Spleen (tissue), 11 donors: Measurements from ENCODE around the gene DMAP1. TPM values are rescaled to one million over a fixed set of nuclear protein-coding genes. Genes with fewer than 3 reads are reported as not detected.

ENCODE experiments used
- DNase-seq: peaks from one replicate; pipeline ENCODE4 v3.0.0-alpha.2; 2020
- H3K27ac ChIP-seq, 8 donors: fragments of 200-600 bp; sonication (generic) in 7 of 8; 1 replicate in 4 of 8; 2 replicates in 4 of 8; pipeline versions ENCODE4 v1.5.0 to v1.8.0; 2016 to 2021; ENCODE audit warnings: inconsistent platforms in 4 of 8, mild to moderate bottlenecking in 4 of 8, moderate library complexity in 1 of 8
- H3K27me3 ChIP-seq, 7 donors: fragments of 200-600 bp; sonication (generic) in 6 of 7; replicated peaks in 1 of 7; 1 replicate in 4 of 7; 2 replicates in 3 of 7; pipeline versions ENCODE4 v1.5.0 to v1.8.0; 2016 to 2021; ENCODE audit warnings: inconsistent platforms in 3 of 7, mild to moderate bottlenecking in 1 of 7
- H3K36me3 ChIP-seq, 6 donors: fragments of 200-600 bp; sonication (generic) in 5 of 6; 1 replicate in 4 of 6; 2 replicates in 2 of 6; pipeline versions ENCODE4 v1.5.0 to v1.8.0; 2016 to 2021; ENCODE audit warnings: inconsistent platforms in 2 of 6
- H3K4me1 ChIP-seq, 6 donors: fragments of 200-600 bp; sonication (generic) in 5 of 6; 1 replicate in 3 of 6; 2 replicates in 3 of 6; pipeline versions ENCODE4 v1.5.0 to v1.8.0; 2016 to 2021; ENCODE audit warnings: inconsistent platforms in 3 of 6
- H3K4me3 ChIP-seq, 8 donors: fragments of 200-600 bp; sonication (generic) in 7 of 8; 1 replicate in 4 of 8; 2 replicates in 4 of 8; pipeline versions ENCODE4 v1.5.0 to v1.8.0; 2016 to 2021; ENCODE audit warnings: inconsistent platforms in 4 of 8, mild to moderate bottlenecking in 4 of 8, moderate library complexity in 2 of 8
- H3K9me3 ChIP-seq, 8 donors: fragments of 200-600 bp; sonication (generic) in 7 of 8; 1 replicate in 4 of 8; 2 replicates in 4 of 8; pipeline versions ENCODE4 v1.5.0 to v1.8.0; 2016 to 2021; ENCODE audit warnings: inconsistent platforms in 4 of 8
- POLR2A ChIP-seq, 3 donors: fragments of 450-650 bp; IDR thresholded peaks; one replicate each; pipeline ENCODE4 v1.5.1; 2017; ENCODE audit warnings: antibody characterized with exemption in 3 of 3, mild to moderate bottlenecking in 1 of 3
- POLR2AphosphoS5 ChIP-seq, 3 donors: sonication (generic); formaldehyde crosslinking; IDR thresholded peaks; one replicate each; pipeline ENCODE4 v1.5.1; 2017; ENCODE audit warnings: antibody characterized with exemption in 3 of 3
- WGBS, 5 donors: extraction: QIAGEN DNeasy Blood & Tissue Kit in 3 of 5; methylation state at CpG; one replicate each; pipeline versions ENCODE4 v1.1.5 to v1.1.7; 2013 to 2018; 5-methylcytosine and 5-hydroxymethylcytosine counted together
- intact Hi-C: fragments of 100-400 bp; cut with DNase I; formaldehyde crosslinking; loops from one replicate; pipeline ENCODE4 v1.15.0; 2023; ENCODE audit warnings: low total_unique reads
- polyA plus RNA-seq, 3 donors: library from polyadenylated mRNA; stranded (reverse); fragments of 200-250 nt; gene quantifications; one replicate each; pipeline ENCODE4 v1.2.1, GENCODE V29; 2013
- total RNA-seq, 7 donors: library from RNA; depleted of rRNA in 3 of 7; stranded (reverse); fragments of >200 nt in 3 of 7; fragmentation: NEBNext Ultra II Directional in 4 of 7; extraction: Animal tissue kit (Norgen Biotek cat#: 25700) in 4 of 7; gene quantifications; one replicate each; pipeline versions ENCODE4 v1.1.0 to v1.2.1, GENCODE V29; 2016 to 2021
- TF ChIP-seq, protein P1 (sequence below), 11 experiments: fragments of 200-600 bp in 7 of 11; fragments of 450-650 bp in 4 of 11; sonication (generic) in 4 of 11; IDR thresholded peaks in 8 of 11; conservative IDR thresholded peaks in 3 of 11; 1 replicate in 7 of 11; 2 replicates in 4 of 11; pipeline versions ENCODE4 v1.4.0 to v1.8.0; 2016 to 2021; ENCODE audit warnings: antibody characterized with exemption in 11 of 11, inconsistent platforms in 4 of 11, mild to moderate bottlenecking in 1 of 11
- donor health status: healthy with polysubstance abuse.
- donor health status: DM: no; HTN: no; CAD: no; lungs with moderate emphysema.
- donor health status: DM: no; HTN: no; CAD: no.
- donor health status: Bipolar disorder and iron deficiency.
- donor health status: healthy.
- donor health status: DM: no; HTN: no; CAD: no.
- donor health status: DM: yes; HTN: yes; CAD: no.

DMAP1 gene
- total and polyA plus RNA-seq, 10 donors = 37.8 to 84.6 (median 47.3) TPM

DNA sequence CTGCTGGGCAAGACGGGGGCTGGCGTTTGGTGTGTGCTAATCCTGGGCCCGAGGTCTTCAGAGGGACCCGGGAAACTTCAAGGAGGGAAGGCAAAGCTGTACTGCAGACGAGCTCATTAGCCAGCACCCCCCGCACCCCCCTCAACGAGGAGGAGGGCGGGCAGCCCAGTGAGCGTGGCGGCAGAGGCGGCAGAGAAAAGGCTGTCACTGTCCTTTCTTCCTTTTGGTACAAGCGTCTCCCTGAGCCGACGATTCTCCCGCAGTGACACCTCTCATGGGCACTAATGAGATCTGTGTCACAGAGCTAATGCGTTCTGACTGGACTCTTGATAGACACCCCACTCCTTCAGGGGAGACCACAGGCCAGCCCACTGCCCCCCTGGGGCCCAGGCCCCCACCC, 29.5 kb downstream of the DMAP1 start:
- H3K36me3 ChIP-seq = peaks cover 0 to 76% (median 2%) of the 10 kb centered on the region in 6 donors
- TF ChIP-seq POLR2A (IDR thresholded peaks at IDR 0.05) = no peak
- no peak for TF ChIP-seq POLR2AphosphoS5 (IDR thresholded peaks at IDR 0.05)
- TF ChIP-seq, protein P1, sequence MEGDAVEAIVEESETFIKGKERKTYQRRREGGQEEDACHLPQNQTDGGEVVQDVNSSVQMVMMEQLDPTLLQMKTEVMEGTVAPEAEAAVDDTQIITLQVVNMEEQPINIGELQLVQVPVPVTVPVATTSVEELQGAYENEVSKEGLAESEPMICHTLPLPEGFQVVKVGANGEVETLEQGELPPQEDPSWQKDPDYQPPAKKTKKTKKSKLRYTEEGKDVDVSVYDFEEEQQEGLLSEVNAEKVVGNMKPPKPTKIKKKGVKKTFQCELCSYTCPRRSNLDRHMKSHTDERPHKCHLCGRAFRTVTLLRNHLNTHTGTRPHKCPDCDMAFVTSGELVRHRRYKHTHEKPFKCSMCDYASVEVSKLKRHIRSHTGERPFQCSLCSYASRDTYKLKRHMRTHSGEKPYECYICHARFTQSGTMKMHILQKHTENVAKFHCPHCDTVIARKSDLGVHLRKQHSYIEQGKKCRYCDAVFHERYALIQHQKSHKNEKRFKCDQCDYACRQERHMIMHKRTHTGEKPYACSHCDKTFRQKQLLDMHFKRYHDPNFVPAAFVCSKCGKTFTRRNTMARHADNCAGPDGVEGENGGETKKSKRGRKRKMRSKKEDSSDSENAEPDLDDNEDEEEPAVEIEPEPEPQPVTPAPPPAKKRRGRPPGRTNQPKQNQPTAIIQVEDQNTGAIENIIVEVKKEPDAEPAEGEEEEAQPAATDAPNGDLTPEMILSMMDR (IDR thresholded peaks at IDR 0.05 in 8 of 11, conservative IDR thresholded peaks at IDR 0.05 in 3 of 11) = no peak
- intact Hi-C loops = no loop called here
- no peaks in the 10 kb centered on the region for H3K27me3 ChIP-seq
- H3K4me1 ChIP-seq = peaks cover 0 to 52% (median 16%) of the 10 kb centered on the region in 6 donors
- H3K27ac ChIP-seq = peak overlapping the region in 2 of 8 donors; percentile 76 to 78
- WGBS, 5 donors = 88 to 94% (median 92%) methylated on average over 16 of the region's 16 CpGs
- DNase-seq = no peak
- H3K9me3 ChIP-seq = no peaks in the 10 kb centered on the region
- H3K4me3 ChIP-seq = no peak overlapping the region

DNA sequence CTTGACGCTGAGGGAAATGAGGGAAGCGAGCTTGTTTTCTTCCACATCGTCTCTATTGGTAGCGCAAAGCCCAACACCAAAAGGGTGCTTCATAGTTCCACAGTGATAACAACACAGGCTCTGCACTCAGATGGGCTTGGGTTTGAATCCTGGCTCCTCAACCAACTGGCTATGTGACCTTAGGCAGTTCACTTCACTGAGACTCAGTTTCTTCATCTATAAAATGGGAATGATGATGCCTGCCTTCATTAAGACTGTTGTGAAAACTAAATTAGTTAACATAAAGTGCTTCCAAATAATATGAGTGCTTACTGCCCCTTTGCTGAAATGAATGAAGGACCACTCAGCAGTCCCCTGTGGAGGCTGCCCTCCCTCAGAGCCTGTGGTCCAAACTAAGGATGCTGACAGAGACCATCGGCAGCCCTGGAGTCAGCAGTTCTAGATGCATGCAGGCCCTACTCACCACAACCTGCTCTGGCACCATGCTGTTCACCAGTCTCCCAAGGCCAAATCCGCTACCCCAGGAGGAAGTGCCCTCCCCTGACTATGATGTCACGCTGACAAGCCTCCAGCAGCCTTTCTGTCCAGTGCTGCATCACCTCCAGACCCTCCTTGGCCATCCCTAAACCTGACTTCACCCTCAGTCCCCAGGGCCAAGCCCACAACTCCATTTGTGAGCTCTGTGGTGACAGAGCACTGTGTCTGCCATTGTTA, 30.7 kb downstream of the DMAP1 start:
- Histone ChIP-seq H3K27ac (peak overlapping the region in 1 of 8 donors; percentile 14), H3K4me1 (peaks cover 0 to 40% (median 7%) of the 10 kb centered on the region in 6 donors), H3K9me3 (no peaks in the 10 kb centered on the region), H3K4me3 (no peak overlapping the region), H3K36me3 (peaks cover 0 to 82% (median 2%) of the 10 kb centered on the region in 6 donors), H3K27me3 (no peaks in the 10 kb centered on the region)
- TF ChIP-seq POLR2AphosphoS5 (IDR thresholded peaks at IDR 0.05) (no peak), POLR2A (IDR thresholded peaks at IDR 0.05) (no peak)
- TF ChIP-seq, protein P1 (IDR thresholded peaks at IDR 0.05 in 8 of 11, conservative IDR thresholded peaks at IDR 0.05 in 3 of 11) = no peak
- intact Hi-C loops = no loop called here
- no peak for DNase-seq
- 86 to 91% (median 90%) methylated on average over 7 of the region's 7 CpGs for WGBS, 5 donors

DNA sequence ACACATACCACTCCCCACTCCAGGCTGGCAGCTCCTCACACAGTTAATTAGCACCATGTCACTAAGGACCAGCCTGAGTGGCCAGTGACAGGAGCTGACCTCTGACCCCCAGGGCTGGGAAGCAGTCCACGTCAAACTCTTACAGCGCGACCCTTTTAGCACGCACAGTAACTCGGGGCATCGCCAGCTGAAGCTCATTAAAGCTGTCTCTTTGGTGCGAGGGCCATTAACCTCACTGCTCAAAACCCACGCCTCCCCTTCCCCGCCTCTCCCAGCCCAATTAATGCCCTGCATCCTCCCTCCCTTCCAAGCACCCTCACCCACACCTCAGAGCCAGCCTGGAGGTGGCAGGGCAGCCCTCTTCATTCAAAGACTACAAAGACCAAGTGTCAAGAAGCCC, 31.7 kb downstream of the DMAP1 start:
- intact Hi-C loops = no loop called here
- Histone ChIP-seq H3K9me3 (no peaks in the 10 kb centered on the region), H3K27ac (no peak overlapping the region), H3K4me1 (peaks cover 0 to 39% (median 10%) of the 10 kb centered on the region in 6 donors), H3K36me3 (peaks cover 0 to 79% (median 2%) of the 10 kb centered on the region in 6 donors), H3K4me3 (no peak overlapping the region), H3K27me3 (no peaks in the 10 kb centered on the region)
- 84 to 96% (median 87%) methylated on average over 9 of the region's 9 CpGs for WGBS, 5 donors
- no peak for DNase-seq
- TF ChIP-seq POLR2A (IDR thresholded peaks at IDR 0.05) (no peak), POLR2AphosphoS5 (IDR thresholded peaks at IDR 0.05) (peak in 1 of 3 donors; percentile 48)

DNA sequence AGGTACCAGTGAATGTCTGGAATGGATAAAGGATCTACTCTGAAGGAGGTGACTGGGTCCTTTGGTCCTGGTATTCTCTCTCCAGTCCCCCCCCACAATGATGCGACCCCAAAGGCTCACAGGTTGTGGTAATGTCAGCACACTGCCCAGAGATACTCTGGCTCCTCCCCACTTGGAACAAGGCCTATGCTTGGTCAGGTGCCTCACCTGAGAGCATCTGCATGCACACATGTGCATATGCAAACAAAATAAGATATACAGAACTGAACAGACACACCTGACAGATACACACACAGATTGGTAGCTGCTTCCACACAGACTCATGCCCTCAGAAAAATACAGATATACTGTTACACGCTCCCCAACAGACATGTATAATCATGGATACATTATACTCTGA, 33.5 kb downstream of the DMAP1 start:
- peaks cover 0 to 36% (median 11%) of the 10 kb centered on the region in 6 donors for H3K4me1 ChIP-seq
- H3K9me3 ChIP-seq = no peaks in the 10 kb centered on the region
- no peak for TF ChIP-seq POLR2A (IDR thresholded peaks at IDR 0.05)
- no peak for TF ChIP-seq POLR2AphosphoS5 (IDR thresholded peaks at IDR 0.05)
- TF ChIP-seq, protein P1 (IDR thresholded peaks at IDR 0.05 in 8 of 11, conservative IDR thresholded peaks at IDR 0.05 in 3 of 11) = no peak
- intact Hi-C loops = no loop called here
- 93 to 100% (median 95%) methylated on average over 2 of the region's 2 CpGs for WGBS, 5 donors
- no peak overlapping the region for H3K4me3 ChIP-seq
- DNase-seq = no peak
- H3K27me3 ChIP-seq = no peaks in the 10 kb centered on the region
- H3K36me3 ChIP-seq = peaks cover 0 to 76% (median 0%) of the 10 kb centered on the region in 6 donors
- H3K27ac ChIP-seq = no peak overlapping the region
